CD4-positive, CD25-positive, alpha-beta regulatory T cell (primary cell): ENCODE data around the gene NUCKS1. TPM values are rescaled to one million over a fixed set of nuclear protein-coding genes. Genes with fewer than 3 reads are reported as not detected.

Experiments used
- ATAC-seq, 2 donors: fragments of 150-1000 bp; cut with Tn5 transposase; one replicate each; pipeline ENCODE4 v1.10.0; 2021; ENCODE audit warnings: low read depth in 2 of 2, moderate number of reproducible peaks in 2 of 2, moderate library complexity in 1 of 2
- DNase-seq, 3 donors: peaks; one replicate each; pipeline versions ENCODE4 v3.0.0 to v3.0.0-alpha.2; 2012 to 2022; ENCODE audit warnings: mixed read lengths in 1 of 3
- H3K27ac ChIP-seq: one replicate; pipeline ENCODE4 v1.7.0; 2013; ENCODE audit warnings: mild to moderate bottlenecking, low read length; ENCODE audit not compliant: insufficient read depth, poor library complexity, severe bottlenecking
- H3K27me3 ChIP-seq: one replicate; pipeline ENCODE4 v1.7.0; 2013; ENCODE audit warnings: low read length; ENCODE audit not compliant: control insufficient read depth, insufficient read depth
- H3K36me3 ChIP-seq: one replicate; pipeline ENCODE4 v1.7.0; 2013; ENCODE audit warnings: mild to moderate bottlenecking, low read length, moderate library complexity; ENCODE audit not compliant: control insufficient read depth, insufficient read depth
- H3K4me1 ChIP-seq: 2 replicates; pipeline ENCODE4 v1.7.0; 2013; ENCODE audit warnings: mild to moderate bottlenecking, low read length; ENCODE audit not compliant: insufficient read depth, control insufficient read depth, poor library complexity, severe bottlenecking
- H3K4me3 ChIP-seq: one replicate; pipeline ENCODE4 v1.7.0; 2013; ENCODE audit warnings: low read depth, mild to moderate bottlenecking, low read length, moderate library complexity
- H3K9me3 ChIP-seq, 2 experiments: 1 replicate in 1 of 2; 2 replicates in 1 of 2; pipeline ENCODE4 v1.7.0; 2013; ENCODE audit warnings: low read length in 2 of 2, mild to moderate bottlenecking in 1 of 2, moderate library complexity in 1 of 2; ENCODE audit not compliant: control insufficient read depth in 2 of 2
- H3K27ac Mint-ChIP-seq, 3 donors: one replicate each; pipeline ENCODE4 v1.8.0; 2020 to 2022; ENCODE audit warnings: mild to moderate bottlenecking in 3 of 3, mixed read lengths in 3 of 3, moderate library complexity in 2 of 3
- H3K27me3 Mint-ChIP-seq: one replicate; pipeline ENCODE4 v1.8.0; 2022; ENCODE audit warnings: mild to moderate bottlenecking, mixed read lengths
- H3K36me3 Mint-ChIP-seq: one replicate; pipeline ENCODE4 v1.8.0; 2020; ENCODE audit warnings: mixed read lengths
- H3K4me1 Mint-ChIP-seq, 4 donors: one replicate each; pipeline ENCODE4 v1.8.0; 2020 to 2022; ENCODE audit warnings: mixed read lengths in 4 of 4, mild to moderate bottlenecking in 1 of 4
- H3K4me3 Mint-ChIP-seq, 4 donors: one replicate each; pipeline ENCODE4 v1.8.0; 2020 to 2022; ENCODE audit warnings: mild to moderate bottlenecking in 4 of 4, mixed read lengths in 4 of 4, moderate library complexity in 3 of 4
- H3K9me3 Mint-ChIP-seq, 7 donors: one replicate each; pipeline ENCODE4 v1.8.0; 2020 to 2022; ENCODE audit warnings: mixed read lengths in 7 of 7, mild to moderate bottlenecking in 3 of 7, moderate library complexity in 2 of 7
- polyA plus RNA-seq, 4 donors: library from polyadenylated mRNA; unstranded; fragments of 300-500 nt; fragmentation: Illumina TruSeq; gene quantifications; one replicate each; pipeline ENCODE4 v1.2.3, GENCODE V29; 2021
- total RNA-seq: library from RNA; stranded (reverse); gene quantifications from one replicate; pipeline ENCODE4 v1.2.3, GENCODE V29; 2022

Gene NUCKS1
- total and polyA plus RNA-seq, 5 donors from 2014 or later, result 12.9 to 72.0 (median 13.3) TPM

- Mint-ChIP-seq H3K27ac (no peak overlapping the region), H3K4me1 (no peaks in the 10 kb centered on the region), H3K36me3 (no peaks in the 10 kb centered on the region), H3K27me3 (peaks cover 20% of the 10 kb centered on the region), H3K9me3 (no peaks in the 10 kb centered on the region), H3K4me3 (no peak overlapping the region)
- Histone ChIP-seq H3K27ac (no peak overlapping the region), H3K4me1 (no peaks in the 10 kb centered on the region), H3K27me3 (no peaks in the 10 kb centered on the region), H3K4me3 (no peak overlapping the region), H3K36me3 (no peaks in the 10 kb centered on the region), H3K9me3 (no peaks in the 10 kb centered on the region)
- ATAC-seq, result peak; percentile 18 to 35
- no peak for DNase-seq
Observed at GRCh38 chr1:205669341-205670149, 80.4 kb downstream of the NUCKS1 start.

- Histone ChIP-seq H3K9me3 (no peaks in the 10 kb centered on the region), H3K4me3 (no peak overlapping the region), H3K27me3 (no peaks in the 10 kb centered on the region), H3K4me1 (no peaks in the 10 kb centered on the region), H3K27ac (no peak overlapping the region), H3K36me3 (no peaks in the 10 kb centered on the region)
- Mint-ChIP-seq H3K4me1 (no peaks in the 10 kb centered on the region), H3K27ac (no peak overlapping the region), H3K9me3 (peaks cover 0 to 2% (median 0%) of the 10 kb centered on the region in 7 donors), H3K4me3 (no peak overlapping the region), H3K36me3 (no peaks in the 10 kb centered on the region), H3K27me3 (peaks cover 20% of the 10 kb centered on the region)
- DNase-seq (no peak), ATAC-seq (peak; percentile 28 to 39)
Observed at GRCh38 chr1:205668951-205669340, 81.0 kb downstream of the NUCKS1 start.

GRCh38 chr1:205667909-205668643, 81.9 kb downstream of the NUCKS1 start:
- H3K27ac Mint-ChIP-seq, result no peak overlapping the region
- Histone ChIP-seq H3K36me3 (no peaks in the 10 kb centered on the region), H3K27me3 (no peaks in the 10 kb centered on the region), H3K4me3 (no peak overlapping the region), H3K9me3 (no peaks in the 10 kb centered on the region), H3K4me1 (no peaks in the 10 kb centered on the region), H3K27ac (no peak overlapping the region)
- DNase-seq (no peak), ATAC-seq (no peak)
- H3K9me3 Mint-ChIP-seq, result peaks cover 0 to 2% (median 0%) of the 10 kb centered on the region in 7 donors
- no peaks in the 10 kb centered on the region for H3K4me1 Mint-ChIP-seq
- H3K27me3 Mint-ChIP-seq, result peaks cover 26% of the 10 kb centered on the region
- no peak overlapping the region for H3K4me3 Mint-ChIP-seq
- H3K36me3 Mint-ChIP-seq, result no peaks in the 10 kb centered on the region

GRCh38 chr1:205666372-205667166, 83.4 kb downstream of the NUCKS1 start:
- no peak for DNase-seq
- no peaks in the 10 kb centered on the region for H3K4me1 ChIP-seq
- peaks cover 26% of the 10 kb centered on the region for H3K27me3 Mint-ChIP-seq
- H3K36me3 ChIP-seq, result no peaks in the 10 kb centered on the region
- no peaks in the 10 kb centered on the region for H3K27me3 ChIP-seq
- H3K27ac Mint-ChIP-seq, result no peak overlapping the region
- H3K9me3 Mint-ChIP-seq, result peaks cover 0 to 2% (median 0%) of the 10 kb centered on the region in 7 donors
- no peaks in the 10 kb centered on the region for H3K36me3 Mint-ChIP-seq
- no peaks in the 10 kb centered on the region for H3K9me3 ChIP-seq
- H3K27ac ChIP-seq, result no peak overlapping the region
- H3K4me3 Mint-ChIP-seq, result no peak overlapping the region
- H3K4me3 ChIP-seq, result no peak overlapping the region
- no peaks in the 10 kb centered on the region for H3K4me1 Mint-ChIP-seq
- ATAC-seq, result no peak

GRCh38 chr1:205665201-205666045, 84.6 kb downstream of the NUCKS1 start:
- no peaks in the 10 kb centered on the region for H3K27me3 ChIP-seq
- H3K4me3 ChIP-seq, result no peak overlapping the region
- H3K27ac ChIP-seq, result no peak overlapping the region
- Mint-ChIP-seq H3K27ac (peak overlapping the region in 1 of 3 donors; percentile 32), H3K9me3 (peaks cover 0 to 2% (median 0%) of the 10 kb centered on the region in 7 donors), H3K4me3 (no peak overlapping the region), H3K4me1 (no peaks in the 10 kb centered on the region), H3K27me3 (peaks cover 26% of the 10 kb centered on the region), H3K36me3 (no peaks in the 10 kb centered on the region)
- no peaks in the 10 kb centered on the region for H3K36me3 ChIP-seq
- no peak for ATAC-seq
- DNase-seq, result no peak
- H3K4me1 ChIP-seq, result no peaks in the 10 kb centered on the region
- H3K9me3 ChIP-seq, result no peaks in the 10 kb centered on the region

GRCh38 chr1:205664399-205665017, 85.5 kb downstream of the NUCKS1 start:
- no peak overlapping the region for H3K27ac Mint-ChIP-seq
- Histone ChIP-seq H3K4me1 (no peaks in the 10 kb centered on the region), H3K27ac (no peak overlapping the region), H3K36me3 (no peaks in the 10 kb centered on the region), H3K9me3 (no peaks in the 10 kb centered on the region), H3K4me3 (no peak overlapping the region), H3K27me3 (no peaks in the 10 kb centered on the region)
- ATAC-seq (no peak), DNase-seq (no peak)
- no peak overlapping the region for H3K4me3 Mint-ChIP-seq
- peaks cover 0 to 2% (median 0%) of the 10 kb centered on the region in 7 donors for H3K9me3 Mint-ChIP-seq
- H3K27me3 Mint-ChIP-seq, result peaks cover 27% of the 10 kb centered on the region
- no peaks in the 10 kb centered on the region for H3K36me3 Mint-ChIP-seq
- no peaks in the 10 kb centered on the region for H3K4me1 Mint-ChIP-seq
